Endothelial cell of umbilical vein (primary cell): ENCODE results near the gene UBE2D2. TPM values are rescaled to one million over a fixed set of nuclear protein-coding genes. Genes with fewer than 3 reads are reported as not detected.

ENCODE experiments used
- BruUV-seq: library from RNA; stranded (reverse); fragments of 400-500 nt; replicated peaks from 2 replicates; lab custom pipeline; 2021; lab: Mats Ljungman, UMichigan
- CTCF ChIA-PET: fragments of 300-600, 350-600 bp; sonication (Branson Sonifier 250); formaldehyde crosslinking; loops from one replicate; lab custom pipeline; 2021; ENCODE audit warnings: antibody characterized with exemption, inconsistent platforms; lab: Charles Lee
- POLR2A ChIA-PET: fragments of 300-600, 350-600 bp; sonication (Branson Sonifier 250); formaldehyde crosslinking; loops from one replicate; lab custom pipeline; 2021; ENCODE audit warnings: antibody characterized with exemption, inconsistent platforms; lab: Charles Lee
- DNase-seq: peaks from one replicate; pipeline ENCODE4 v3.0.0-alpha.2; 2011; ENCODE audit warnings: low read depth, low spot score
- FAIRE-seq: peaks from 2 replicates; lab custom pipeline; 2011; peaks lifted over from hg19 to GRCh38; lab: Jason Lieb, UNC
- H2AFZ ChIP-seq: 2 replicates; pipeline ENCODE4 v1.6.0; 2012; ENCODE audit warnings: low read depth, low read length, control low read depth, inconsistent platforms
- H3K27ac ChIP-seq: 2 replicates; pipeline ENCODE4 v1.5.1; 2011; ENCODE audit warnings: low read depth, mild to moderate bottlenecking, control low read depth, low read length, moderate library complexity; ENCODE audit not compliant: insufficient read depth
- H3K27me3 ChIP-seq, 2 experiments: 2 replicates each; pipeline versions ENCODE4 v1.6.0 to v1.6.1; 2011; ENCODE audit warnings: low read length in 2 of 2, mixed read lengths in 1 of 2; ENCODE audit not compliant: control insufficient read depth in 2 of 2, insufficient read depth in 2 of 2
- H3K36me3 ChIP-seq, 2 experiments: 2 replicates in 1 of 2; 3 replicates in 1 of 2; pipeline ENCODE4 v1.5.1; 2011; ENCODE audit warnings: low read length in 2 of 2, mild to moderate bottlenecking in 1 of 2, moderate library complexity in 1 of 2; ENCODE audit not compliant: control insufficient read depth in 2 of 2, insufficient read depth in 2 of 2; ENCODE audit errors: extremely low read depth in 1 of 2
- H3K4me1 ChIP-seq: 3 replicates; pipeline ENCODE4 v1.5.1; 2011; ENCODE audit warnings: mild to moderate bottlenecking, low read length; ENCODE audit not compliant: control insufficient read depth, insufficient read depth; ENCODE audit errors: extremely low read depth
- H3K4me2 ChIP-seq: 2 replicates; pipeline ENCODE4 v1.6.1; 2011; ENCODE audit warnings: low read length, control low read depth, mixed read lengths; ENCODE audit not compliant: insufficient read depth
- H3K4me3 ChIP-seq, 3 experiments: fragments of 200-600 bp in 1 of 3; sonication (generic), shearing (Covaris generic) in 1 of 3; replicated peaks in 1 of 3; 2 replicates each; pipeline ENCODE4 v1.5.1; 2011 to 2016; ENCODE audit warnings: control low read depth in 3 of 3, low read length in 3 of 3, mild to moderate bottlenecking in 2 of 3, inconsistent platforms in 1 of 3, low read depth in 1 of 3, moderate library complexity in 1 of 3; ENCODE audit not compliant: insufficient read depth in 1 of 3
- H3K79me2 ChIP-seq: 2 replicates; pipeline ENCODE4 v1.6.0; 2012; ENCODE audit warnings: low read length, inconsistent platforms; ENCODE audit not compliant: control insufficient read depth, insufficient read depth
- H3K9ac ChIP-seq: replicated peaks from 2 replicates; pipeline ENCODE3; 2011; ENCODE audit warnings: low read length, control low read depth; ENCODE audit not compliant: insufficient read depth; ENCODE audit errors: extremely low read depth
- H3K9me1 ChIP-seq: replicated peaks from 3 replicates; pipeline ENCODE4 v1.6.0; 2011; ENCODE audit warnings: mild to moderate bottlenecking, low read length; ENCODE audit not compliant: control insufficient read depth, insufficient read depth; ENCODE audit errors: extremely low read depth
- H3K9me3 ChIP-seq: replicated peaks from 2 replicates; pipeline ENCODE4 v1.5.1; 2012; ENCODE audit warnings: low read length, inconsistent platforms; ENCODE audit not compliant: control insufficient read depth, insufficient read depth
- H4K20me1 ChIP-seq: replicated peaks from 2 replicates; pipeline ENCODE3; 2011; ENCODE audit warnings: mild to moderate bottlenecking, low read length; ENCODE audit not compliant: control insufficient read depth, insufficient read depth; ENCODE audit errors: extremely low read depth
- EZH2 ChIP-seq: IDR thresholded peaks from 2 replicates; pipeline ENCODE4 v1.6.1; 2012; ENCODE audit warnings: borderline replicate concordance, low read depth, mild to moderate bottlenecking, moderate library complexity, low read length, inconsistent platforms; ENCODE audit not compliant: severe bottlenecking
- FOS ChIP-seq: IDR thresholded peaks from 2 replicates; pipeline ENCODE4 v1.6.1; 2011; ENCODE audit warnings: mild to moderate bottlenecking, low read length, moderate library complexity, borderline replicate concordance; ENCODE audit not compliant: insufficient read depth
- GATA2 ChIP-seq: IDR thresholded peaks from 2 replicates; pipeline ENCODE4 v1.7.0; 2011; ENCODE audit warnings: low read depth, mild to moderate bottlenecking, moderate library complexity, mixed read lengths, low read length; ENCODE audit not compliant: insufficient read length, insufficient read depth
- JUN ChIP-seq: IDR thresholded peaks from 2 replicates; pipeline ENCODE4 v1.6.1; 2011; ENCODE audit warnings: borderline replicate concordance, low read depth; ENCODE audit not compliant: insufficient read length, insufficient read depth
- MYC ChIP-seq: IDR thresholded peaks from one replicate; pipeline ENCODE4 v1.6.1; 2011; ENCODE audit warnings: mild to moderate bottlenecking, low read depth, low read length
- POLR2A ChIP-seq: IDR thresholded peaks from 2 replicates; pipeline ENCODE4 v1.6.1; 2012; ENCODE audit warnings: low read depth, mild to moderate bottlenecking, control low read depth, low read length
- POLR2AphosphoS5 ChIP-seq: IDR thresholded peaks from 2 replicates; pipeline ENCODE4 v1.6.1; 2012; ENCODE audit warnings: low read depth, mild to moderate bottlenecking, control low read depth, low read length, moderate library complexity; ENCODE audit not compliant: insufficient read depth
- dilution Hi-C: fragments of 300-500 bp; cut with MboI; formaldehyde crosslinking; loops from one replicate; pipeline ENCODE4 v1.15.0; 2019; ENCODE audit warnings: low sequenced_read_pairs; ENCODE audit not compliant: extremely low pct_ligation_motif_present
- intact Hi-C: fragments of 100-400 bp; cut with micrococcal nuclease; formaldehyde crosslinking; loops from one replicate; pipeline ENCODE4 v1.10.0; 2022
- polyA plus RNA-seq, 4 experiments: library from polyadenylated mRNA; depleted of rRNA in 3 of 4; stranded (reverse) in 3 of 4; unstranded in 1 of 4; fragments of >200 nt; gene quantifications; 2 replicates each; pipeline versions ENCODE4 v1.2.1 to v1.2.3, GENCODE V29; 2011 to 2012; ENCODE audit warnings: missing spikeins in 1 of 4
- total RNA-seq: library from RNA; stranded (reverse); gene quantifications from 2 replicates; pipeline ENCODE4 v1.2.3, GENCODE V29; 2021
- TF ChIP-seq, protein P1 (sequence below), 2 donors: IDR thresholded peaks; 1 replicate in 1 of 2; 2 replicates in 1 of 2; pipeline ENCODE4 v1.5.1; 2011; ENCODE audit warnings: low read length in 2 of 2, mild to moderate bottlenecking in 2 of 2, moderate library complexity in 2 of 2, control low read depth in 1 of 2, inconsistent platforms in 1 of 2, low read depth in 1 of 2; ENCODE audit not compliant: insufficient read depth in 1 of 2; ENCODE audit errors: extremely low read depth in 1 of 2
- TF ChIP-seq, protein P2 (sequence below): IDR thresholded peaks from 2 replicates; pipeline ENCODE4 v1.6.1; 2011; ENCODE audit not compliant: insufficient read depth, insufficient read length

The UBE2D2 gene
- total and polyA plus RNA-seq, 2 donors (not counting 3 experiments of a cell fraction or from before 2014, with no cell fraction given), result 45.0 to 156 TPM

DNA sequence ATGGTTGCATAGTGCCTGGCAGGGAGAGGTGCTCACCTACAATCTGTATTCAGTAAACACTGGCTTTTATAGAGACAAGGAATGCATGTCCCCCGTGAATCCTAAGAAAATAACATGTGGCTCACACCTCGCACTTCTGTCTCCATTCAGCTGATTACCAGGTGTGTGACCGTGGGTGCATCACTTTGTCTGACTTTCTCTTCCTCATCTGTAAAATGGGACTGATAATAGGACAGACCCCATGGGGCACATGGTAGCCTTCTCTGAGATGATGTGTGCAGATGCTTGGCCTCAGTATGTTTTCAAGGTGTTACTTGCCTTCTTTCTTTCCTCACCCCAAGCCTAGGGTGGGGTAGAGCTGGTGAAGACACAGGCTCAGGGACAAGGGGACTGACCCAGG is 93.3 kb downstream of the UBE2D2 start:
- Histone ChIP-seq H3K9me1 (no peaks in the 10 kb centered on the region), H3K79me2 (no peaks in the 10 kb centered on the region), H3K4me2 (no peak overlapping the region), H3K36me3 (no peaks in the 10 kb centered on the region), H2AFZ (no peak overlapping the region), H3K4me3 (no peak overlapping the region), H3K9ac (no peak overlapping the region), H4K20me1 (no peaks in the 10 kb centered on the region), H3K27ac (no peak overlapping the region), H3K4me1 (peaks cover 36% of the 10 kb centered on the region), H3K27me3 (peaks cover 3 to 16% of the 10 kb centered on the region in 2 experiments), H3K9me3 (no peaks in the 10 kb centered on the region)
- no peak for TF ChIP-seq FOS
- no peak for TF ChIP-seq POLR2A
- TF ChIP-seq MYC, result no peak
- no peak for TF ChIP-seq JUN
- TF ChIP-seq, protein P1, sequence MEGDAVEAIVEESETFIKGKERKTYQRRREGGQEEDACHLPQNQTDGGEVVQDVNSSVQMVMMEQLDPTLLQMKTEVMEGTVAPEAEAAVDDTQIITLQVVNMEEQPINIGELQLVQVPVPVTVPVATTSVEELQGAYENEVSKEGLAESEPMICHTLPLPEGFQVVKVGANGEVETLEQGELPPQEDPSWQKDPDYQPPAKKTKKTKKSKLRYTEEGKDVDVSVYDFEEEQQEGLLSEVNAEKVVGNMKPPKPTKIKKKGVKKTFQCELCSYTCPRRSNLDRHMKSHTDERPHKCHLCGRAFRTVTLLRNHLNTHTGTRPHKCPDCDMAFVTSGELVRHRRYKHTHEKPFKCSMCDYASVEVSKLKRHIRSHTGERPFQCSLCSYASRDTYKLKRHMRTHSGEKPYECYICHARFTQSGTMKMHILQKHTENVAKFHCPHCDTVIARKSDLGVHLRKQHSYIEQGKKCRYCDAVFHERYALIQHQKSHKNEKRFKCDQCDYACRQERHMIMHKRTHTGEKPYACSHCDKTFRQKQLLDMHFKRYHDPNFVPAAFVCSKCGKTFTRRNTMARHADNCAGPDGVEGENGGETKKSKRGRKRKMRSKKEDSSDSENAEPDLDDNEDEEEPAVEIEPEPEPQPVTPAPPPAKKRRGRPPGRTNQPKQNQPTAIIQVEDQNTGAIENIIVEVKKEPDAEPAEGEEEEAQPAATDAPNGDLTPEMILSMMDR (IDR thresholded peaks at IDR 0.05; ENCODE audit: extremely low read depth in 1 of 2, insufficient read depth in 1 of 2, low read depth in 1 of 2, low read length in 2 of 2), result no peak
- no peak for TF ChIP-seq EZH2
- TF ChIP-seq GATA2, result no peak
- no peak for TF ChIP-seq POLR2AphosphoS5
- TF ChIP-seq, protein P2, sequence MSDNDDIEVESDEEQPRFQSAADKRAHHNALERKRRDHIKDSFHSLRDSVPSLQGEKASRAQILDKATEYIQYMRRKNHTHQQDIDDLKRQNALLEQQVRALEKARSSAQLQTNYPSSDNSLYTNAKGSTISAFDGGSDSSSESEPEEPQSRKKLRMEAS, result no peak
- BruUV-seq, result no TSS peak
- DNase-seq (no peak), FAIRE-seq (no peak)
- dilution Hi-C loops (no loop called here), intact Hi-C loops (no loop called here)
- ChIA-PET CTCF (interaction anchor here (1.0 to 8.6 kb wide), 2 partner anchors 13 to 19 kb away, joined by 3 to 161 read pairs; no protein-coding TSS in a partner anchor), POLR2A (no interaction called here)
